ENCODE data around the gene XXYLT1.

Gene XXYLT1

DNA sequence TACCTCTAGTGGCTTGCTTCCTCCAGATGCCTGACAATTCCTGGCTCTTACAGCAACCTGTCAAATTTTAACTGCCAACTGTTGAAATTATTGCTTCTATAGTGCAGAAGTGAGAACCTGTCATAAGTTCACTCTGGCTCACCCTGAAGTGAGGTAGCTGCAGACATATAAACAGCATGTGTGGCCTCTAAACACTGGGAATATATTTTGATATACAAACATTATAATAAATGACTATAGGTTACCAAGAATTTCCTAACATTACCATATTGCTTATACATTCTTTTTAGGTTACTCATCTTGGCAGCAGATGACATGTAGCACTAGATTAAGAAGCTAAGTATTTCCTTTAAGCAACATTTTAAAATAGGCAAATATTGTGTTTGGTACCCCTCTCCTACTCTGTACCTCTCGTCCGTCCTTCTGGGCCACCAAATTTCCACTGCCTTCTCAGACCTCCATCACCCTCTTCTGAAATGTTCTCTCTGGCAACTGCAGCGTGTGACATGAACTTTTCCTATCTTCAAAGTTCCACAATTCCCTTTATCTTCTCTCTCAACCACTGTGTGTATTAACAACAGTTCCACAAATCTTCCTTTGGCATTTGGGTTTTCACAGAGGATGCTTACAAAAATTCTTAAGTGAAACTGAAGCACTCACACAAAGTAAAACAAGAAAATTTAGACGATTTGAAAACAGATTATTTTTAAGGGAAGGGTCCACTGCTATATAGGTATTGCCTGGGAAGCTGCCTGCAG lies 15.3 kb upstream of the XXYLT1 start:
- Histone ChIP-seq H3K4me1 (ENCODE audit: control insufficient read depth in 5 of 5, insufficient read depth in 5 of 5, low read length in 5 of 5) (no peaks in the 10 kb centered on the region), H3K27ac (ENCODE audit: low read depth, low read length) (no peak overlapping the region), H3K4me3 (ENCODE audit: low read depth in 1 of 5, low read length in 5 of 5) (no peak overlapping the region), H3K27me3 (ENCODE audit: control insufficient read depth in 5 of 5, insufficient read depth in 4 of 5, low read length in 5 of 5) (no peaks in the 10 kb centered on the region), H3K9me3 (ENCODE audit: control insufficient read depth in 5 of 5, low read length in 5 of 5) (no peaks in the 10 kb centered on the region), H3K9ac (ENCODE audit: low read length in 5 of 5) (no peak overlapping the region), H3K36me3 (ENCODE audit: control insufficient read depth in 5 of 5, insufficient read depth in 5 of 5, low read length in 5 of 5) (peaks cover 34 to 69% (median 42%) of the 10 kb centered on the region in 5 donors)

DNA sequence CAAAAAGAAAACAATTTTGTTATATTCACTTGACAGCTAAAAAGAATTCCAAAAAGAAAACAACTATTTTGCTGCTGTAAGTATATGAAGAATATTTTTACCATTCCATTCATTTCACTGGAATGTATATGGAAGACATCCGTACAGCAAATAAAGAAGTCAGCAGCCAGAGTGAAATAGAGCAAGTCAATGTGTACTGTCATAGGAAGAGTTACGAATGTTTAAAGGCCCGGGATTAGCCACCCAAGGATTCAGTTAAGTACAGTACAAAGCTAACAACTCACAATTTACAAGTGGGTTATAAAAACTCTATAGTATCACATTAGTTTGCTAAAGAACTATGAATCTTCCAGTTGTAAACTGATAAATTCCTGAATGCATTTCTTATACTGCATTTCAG lies 14.4 kb upstream of the XXYLT1 start:
- H3K4me1 ChIP-seq (ENCODE audit: control insufficient read depth in 5 of 5, insufficient read depth in 5 of 5, low read length in 5 of 5) = no peaks in the 10 kb centered on the region
- H3K4me3 ChIP-seq (ENCODE audit: low read depth in 1 of 5, low read length in 5 of 5) = no peak overlapping the region
- H3K27me3 ChIP-seq (ENCODE audit: control insufficient read depth in 5 of 5, insufficient read depth in 4 of 5, low read length in 5 of 5) = no peaks in the 10 kb centered on the region
- H3K9me3 ChIP-seq (ENCODE audit: control insufficient read depth in 5 of 5, low read length in 5 of 5) = no peaks in the 10 kb centered on the region
- H3K36me3 ChIP-seq (ENCODE audit: control insufficient read depth in 5 of 5, insufficient read depth in 5 of 5, low read length in 5 of 5) = peaks cover 34 to 67% (median 42%) of the 10 kb centered on the region in 5 donors
- no peak overlapping the region for H3K9ac ChIP-seq (ENCODE audit: low read length in 5 of 5)
- no peak overlapping the region for H3K27ac ChIP-seq (ENCODE audit: low read depth, low read length)

DNA sequence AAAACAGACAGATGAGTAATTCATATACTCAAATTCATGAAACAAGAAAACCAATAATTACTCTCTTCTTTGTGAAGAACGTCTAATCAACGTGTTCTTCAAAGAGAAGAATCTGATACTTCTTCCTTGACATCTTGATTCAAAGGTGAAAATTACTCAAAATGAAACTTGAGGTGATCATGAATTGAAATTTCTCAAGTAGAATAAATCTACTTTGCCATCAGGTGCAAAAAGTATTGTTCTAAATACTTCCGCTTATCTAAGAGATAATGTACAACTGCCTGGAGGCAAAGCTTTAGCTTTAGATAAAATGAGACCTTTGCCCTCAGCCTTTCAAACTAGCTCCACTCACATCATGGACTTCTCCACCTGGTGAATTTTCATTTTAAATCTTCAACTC lies 13.9 kb upstream of the XXYLT1 start:
- Histone ChIP-seq H3K27me3 (ENCODE audit: control insufficient read depth in 5 of 5, insufficient read depth in 4 of 5, low read length in 5 of 5) (no peaks in the 10 kb centered on the region), H3K4me3 (ENCODE audit: low read depth in 1 of 5, low read length in 5 of 5) (no peak overlapping the region), H3K27ac (ENCODE audit: low read depth, low read length) (no peak overlapping the region), H3K9ac (ENCODE audit: low read length in 5 of 5) (no peak overlapping the region), H3K9me3 (ENCODE audit: control insufficient read depth in 5 of 5, low read length in 5 of 5) (no peaks in the 10 kb centered on the region), H3K36me3 (ENCODE audit: control insufficient read depth in 5 of 5, insufficient read depth in 5 of 5, low read length in 5 of 5) (peaks cover 34 to 62% (median 41%) of the 10 kb centered on the region in 5 donors), H3K4me1 (ENCODE audit: control insufficient read depth in 5 of 5, insufficient read depth in 5 of 5, low read length in 5 of 5) (no peaks in the 10 kb centered on the region)

DNA sequence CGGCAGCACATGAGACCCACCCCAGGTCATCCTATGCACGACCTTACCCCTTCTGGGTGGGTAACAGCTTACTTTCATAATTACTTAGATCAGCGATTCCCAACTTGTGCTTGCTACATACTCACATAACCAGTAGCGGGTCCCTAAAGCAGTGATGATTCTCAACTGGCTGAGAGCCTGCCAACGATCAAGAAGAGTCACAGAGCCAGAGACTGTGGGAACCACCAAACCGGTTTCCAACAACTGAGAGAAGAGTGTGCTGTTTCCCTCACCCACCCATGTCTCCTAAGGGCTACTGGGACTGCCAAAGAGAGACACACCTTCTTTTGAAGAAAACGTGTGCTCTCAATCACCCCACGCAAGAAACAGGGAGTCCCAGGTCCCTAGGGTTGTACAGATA lies 12.0 kb upstream of the XXYLT1 start:
- no peaks in the 10 kb centered on the region for H3K9me3 ChIP-seq (ENCODE audit: control insufficient read depth in 5 of 5, low read length in 5 of 5)
- no peak overlapping the region for H3K4me3 ChIP-seq (ENCODE audit: low read depth in 1 of 5, low read length in 5 of 5)
- peaks cover 29 to 50% (median 30%) of the 10 kb centered on the region in 5 donors for H3K36me3 ChIP-seq (ENCODE audit: control insufficient read depth in 5 of 5, insufficient read depth in 5 of 5, low read length in 5 of 5)
- H3K27ac ChIP-seq (ENCODE audit: low read depth, low read length) = no peak overlapping the region
- H3K9ac ChIP-seq (ENCODE audit: low read length in 5 of 5) = no peak overlapping the region
- no peaks in the 10 kb centered on the region for H3K27me3 ChIP-seq (ENCODE audit: control insufficient read depth in 5 of 5, insufficient read depth in 4 of 5, low read length in 5 of 5)
- no peaks in the 10 kb centered on the region for H3K4me1 ChIP-seq (ENCODE audit: control insufficient read depth in 5 of 5, insufficient read depth in 5 of 5, low read length in 5 of 5)

DNA sequence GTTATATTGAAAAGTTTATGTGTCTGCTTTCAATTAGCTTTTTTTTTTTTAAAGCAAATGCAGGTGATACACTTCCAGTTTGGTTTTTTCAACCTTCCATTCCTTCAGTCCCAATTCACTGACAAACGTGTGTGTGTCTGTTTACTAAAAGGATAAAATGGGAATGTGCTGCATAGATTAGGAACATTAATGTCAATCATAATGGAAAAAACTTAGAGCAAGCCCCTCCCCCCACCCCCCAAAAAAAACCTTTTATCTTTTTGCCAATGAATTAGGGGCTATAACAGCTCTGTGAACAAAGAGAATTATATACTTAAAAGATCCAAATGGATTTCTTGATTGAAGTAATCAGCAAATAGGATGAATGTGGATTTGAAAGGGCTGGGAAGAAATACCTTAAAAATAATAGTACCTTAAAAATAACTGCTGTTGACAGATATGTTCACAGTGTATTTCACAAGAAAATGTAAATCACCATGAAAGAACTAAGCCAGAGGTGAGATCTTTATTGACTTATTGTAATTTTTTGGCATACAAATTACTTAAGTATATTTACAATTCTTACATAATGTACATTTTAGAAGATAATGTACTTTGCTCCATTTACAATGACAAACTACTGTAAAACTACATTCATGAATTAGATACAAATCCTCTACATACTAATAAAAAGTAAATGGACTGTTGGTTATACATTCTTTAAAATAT lies 3.5 kb upstream of the XXYLT1 start:
- Histone ChIP-seq H3K4me3 (ENCODE audit: low read depth in 1 of 5, low read length in 5 of 5) (no peak overlapping the region), H3K27me3 (ENCODE audit: control insufficient read depth in 5 of 5, insufficient read depth in 4 of 5, low read length in 5 of 5) (no peaks in the 10 kb centered on the region), H3K27ac (ENCODE audit: low read depth, low read length) (no peak overlapping the region)

DNA sequence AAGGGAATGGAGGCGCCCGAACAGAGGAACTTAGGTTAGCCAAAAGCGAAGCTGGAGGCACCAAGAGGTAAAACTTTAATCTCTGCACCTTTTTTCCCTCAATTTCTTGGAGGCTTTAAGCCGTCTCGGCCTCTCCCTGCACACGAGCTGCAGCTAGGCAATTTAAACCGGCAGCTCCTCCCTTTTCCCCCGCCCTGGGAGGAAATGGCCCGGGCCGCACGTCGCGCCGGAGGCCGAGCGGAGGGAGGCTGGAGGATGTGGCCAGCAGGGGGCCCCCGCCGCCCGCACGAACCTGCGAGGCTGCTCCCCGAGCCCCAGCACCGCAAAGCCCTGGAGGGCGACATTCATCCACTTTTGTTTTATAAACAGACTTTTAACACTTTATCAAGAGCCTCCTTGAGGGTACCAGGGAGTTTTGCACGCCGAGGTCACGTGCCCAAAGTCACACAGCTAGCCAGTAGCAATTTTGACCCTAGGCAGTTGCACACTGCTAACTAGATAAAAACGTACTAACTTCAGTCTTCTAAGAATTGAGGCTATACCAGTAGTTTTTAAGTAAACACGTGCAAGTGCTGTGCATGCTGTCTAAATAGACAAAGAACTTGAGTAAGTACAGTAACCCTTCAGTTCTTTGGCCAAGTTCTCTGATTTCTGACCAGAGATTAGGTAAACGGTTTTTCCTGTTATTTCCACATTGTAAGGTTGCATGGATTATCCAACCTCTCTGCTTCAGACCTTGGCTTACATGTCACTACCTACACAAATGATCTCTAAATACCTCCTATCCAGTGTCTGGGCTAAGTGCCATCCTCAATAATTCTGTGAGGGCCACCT lies 668 bp upstream of the XXYLT1 start:
- H3K27ac ChIP-seq (ENCODE audit: low read depth, low read length) = peak overlapping the region; percentile 73
- H3K27me3 ChIP-seq (ENCODE audit: control insufficient read depth in 5 of 5, insufficient read depth in 4 of 5, low read length in 5 of 5) = no peaks in the 10 kb centered on the region
- peaks cover 6 to 29% (median 26%) of the 10 kb centered on the region in 5 donors for H3K4me1 ChIP-seq (ENCODE audit: control insufficient read depth in 5 of 5, insufficient read depth in 5 of 5, low read length in 5 of 5)
- H3K36me3 ChIP-seq (ENCODE audit: control insufficient read depth in 5 of 5, insufficient read depth in 5 of 5, low read length in 5 of 5) = peaks cover 0 to 10% (median under 1%) of the 10 kb centered on the region in 5 donors
- H3K9me3 ChIP-seq (ENCODE audit: control insufficient read depth in 5 of 5, low read length in 5 of 5) = no peaks in the 10 kb centered on the region
- peak overlapping the region; percentile 78 to 98 (median 86) for H3K4me3 ChIP-seq (ENCODE audit: low read depth in 1 of 5, low read length in 5 of 5)
- H3K9ac ChIP-seq (ENCODE audit: low read length in 5 of 5) = peak overlapping the region in 4 of 5 donors; percentile 46 to 79 (median 67)

More for the DNA sequence above, 3.5 kb upstream of the XXYLT1 start:
- H3K9ac ChIP-seq (ENCODE audit: low read length in 5 of 5) = no peak overlapping the region
- H3K4me1 ChIP-seq (ENCODE audit: control insufficient read depth in 5 of 5, insufficient read depth in 5 of 5, low read length in 5 of 5) = peaks cover 6 to 22% (median 19%) of the 10 kb centered on the region in 5 donors
- no peaks in the 10 kb centered on the region for H3K9me3 ChIP-seq (ENCODE audit: control insufficient read depth in 5 of 5, low read length in 5 of 5)
- H3K36me3 ChIP-seq (ENCODE audit: control insufficient read depth in 5 of 5, insufficient read depth in 5 of 5, low read length in 5 of 5) = peaks cover 4 to 13% (median 8%) of the 10 kb centered on the region in 5 donors

DNA sequence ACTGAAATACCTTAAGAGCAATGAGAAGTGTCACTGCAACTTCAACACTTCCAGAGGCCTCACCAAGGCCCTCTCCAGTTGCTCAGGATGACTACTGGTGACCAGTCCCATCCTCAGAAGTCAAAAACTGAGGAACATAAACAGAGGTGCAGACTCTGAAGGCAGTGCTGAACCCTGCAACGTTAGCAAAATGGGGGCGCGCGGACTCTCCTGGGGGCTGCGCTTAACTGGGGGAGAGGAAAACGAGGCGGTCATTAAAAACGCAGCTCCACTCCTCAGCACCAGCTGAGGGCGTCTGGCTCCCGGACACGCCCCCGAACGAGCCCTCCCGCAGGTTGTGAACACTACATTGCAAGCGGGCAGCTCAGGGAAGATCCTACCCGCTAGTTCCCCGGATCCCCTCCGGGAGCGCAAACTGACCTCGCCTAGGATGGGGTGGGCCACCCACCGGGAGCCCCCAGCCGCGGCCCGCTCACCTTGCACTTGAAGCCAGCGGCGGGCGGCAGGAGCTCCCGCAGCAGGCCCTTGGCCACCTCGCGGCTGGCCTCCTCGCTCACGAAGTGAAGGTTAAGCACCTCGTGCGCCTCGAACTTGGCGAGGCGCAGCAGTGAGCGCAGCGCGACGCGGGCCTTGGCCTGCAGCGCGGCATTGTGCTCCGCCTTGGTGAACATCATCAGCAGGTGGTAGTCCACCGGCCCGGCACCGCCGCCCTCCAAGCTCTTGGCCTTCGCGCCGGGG lies 711 bp downstream of the XXYLT1 start:
- H3K36me3 ChIP-seq (ENCODE audit: control insufficient read depth in 5 of 5, insufficient read depth in 5 of 5, low read length in 5 of 5) = peaks cover 0 to 5% (median 0%) of the 10 kb centered on the region in 5 donors
- H3K27ac ChIP-seq (ENCODE audit: low read depth, low read length) = no peak overlapping the region
- H3K9me3 ChIP-seq (ENCODE audit: control insufficient read depth in 5 of 5, low read length in 5 of 5) = no peaks in the 10 kb centered on the region
- peak overlapping the region in 4 of 5 donors; percentile 21 to 79 (median 67) for H3K9ac ChIP-seq (ENCODE audit: low read length in 5 of 5)
- peak overlapping the region; percentile 55 to 98 (median 86) for H3K4me3 ChIP-seq (ENCODE audit: low read depth in 1 of 5, low read length in 5 of 5)
- peaks cover 6 to 29% (median 26%) of the 10 kb centered on the region in 5 donors for H3K4me1 ChIP-seq (ENCODE audit: control insufficient read depth in 5 of 5, insufficient read depth in 5 of 5, low read length in 5 of 5)
- H3K27me3 ChIP-seq (ENCODE audit: control insufficient read depth in 5 of 5, insufficient read depth in 4 of 5, low read length in 5 of 5) = no peaks in the 10 kb centered on the region

DNA sequence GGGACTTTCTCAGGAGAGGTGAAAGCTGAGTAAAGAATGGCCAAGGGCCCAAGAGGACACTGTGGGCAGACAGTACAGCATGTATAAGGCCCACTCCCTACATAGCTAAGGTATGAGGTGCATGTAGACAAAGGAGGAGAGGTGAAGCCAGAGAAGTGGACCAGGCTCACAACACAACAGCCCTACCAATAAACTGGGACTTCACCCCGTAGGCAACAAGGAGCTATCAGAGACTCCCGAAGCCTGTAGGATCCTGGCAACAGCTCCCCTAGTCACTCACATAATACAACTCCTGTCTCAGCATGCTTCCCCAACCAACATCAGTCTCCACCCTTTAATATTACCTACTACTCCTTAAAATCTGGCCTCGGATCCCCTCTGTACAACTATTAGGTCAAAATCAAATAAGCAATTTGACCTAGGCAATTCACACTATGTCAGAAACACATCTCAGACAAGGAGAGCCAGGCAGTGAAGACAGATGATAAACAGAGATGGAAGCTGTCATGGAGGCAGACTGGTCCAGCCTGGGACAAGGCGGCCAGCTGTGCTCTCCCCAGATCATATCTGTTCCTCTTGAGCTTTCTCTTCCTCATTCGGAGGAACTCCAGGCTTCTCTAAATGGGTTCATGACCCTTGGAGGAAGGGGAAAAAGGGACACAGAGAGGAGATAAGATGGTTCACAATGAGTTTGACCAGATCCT lies 1.4 kb downstream of the XXYLT1 start:
- H3K9ac ChIP-seq (ENCODE audit: low read length in 5 of 5) = peak overlapping the region in 3 of 5 donors; percentile 21 to 71 (median 63)
- H3K4me3 ChIP-seq (ENCODE audit: low read depth in 1 of 5, low read length in 5 of 5) = peak overlapping the region; percentile 55 to 98 (median 86)
- H3K27me3 ChIP-seq (ENCODE audit: control insufficient read depth in 5 of 5, insufficient read depth in 4 of 5, low read length in 5 of 5) = no peaks in the 10 kb centered on the region
- no peaks in the 10 kb centered on the region for H3K9me3 ChIP-seq (ENCODE audit: control insufficient read depth in 5 of 5, low read length in 5 of 5)
- peaks cover 0 to 5% (median 0%) of the 10 kb centered on the region in 5 donors for H3K36me3 ChIP-seq (ENCODE audit: control insufficient read depth in 5 of 5, insufficient read depth in 5 of 5, low read length in 5 of 5)
- peaks cover 6 to 29% (median 26%) of the 10 kb centered on the region in 5 donors for H3K4me1 ChIP-seq (ENCODE audit: control insufficient read depth in 5 of 5, insufficient read depth in 5 of 5, low read length in 5 of 5)
- no peak overlapping the region for H3K27ac ChIP-seq (ENCODE audit: low read depth, low read length)
